Uterus (tissue), 4 donors: Measurements from ENCODE around the gene GRIN2A. TPM values are rescaled to one million over a fixed set of nuclear protein-coding genes. Genes with fewer than 3 reads are reported as not detected.

Experiments
- DNase-seq, 2 donors: peaks; one replicate each; pipeline ENCODE4 v3.0.0-alpha.2; 2019 to 2020
- H3K27ac ChIP-seq, 2 donors: fragments of 200-600 bp; sonication (generic); 1 replicate in 1 of 2; 2 replicates in 1 of 2; pipeline ENCODE4 v1.5.1; 2016 to 2018
- H3K27me3 ChIP-seq, 2 donors: fragments of 200-600 bp; sonication (generic); one replicate each; pipeline ENCODE4 v1.5.1; 2018 to 2019; ENCODE audit warnings: control low read depth in 1 of 2
- H3K36me3 ChIP-seq, 2 donors: fragments of 200-600 bp; sonication (generic); one replicate each; pipeline ENCODE4 v1.5.1; 2019; ENCODE audit warnings: control low read depth in 1 of 2
- H3K4me1 ChIP-seq, 2 donors: fragments of 200-600 bp; sonication (generic); one replicate each; pipeline ENCODE4 v1.5.1; 2018 to 2019; ENCODE audit warnings: control low read depth in 1 of 2
- H3K4me3 ChIP-seq, 2 donors: fragments of 200-600 bp; sonication (generic); 1 replicate in 1 of 2; 2 replicates in 1 of 2; pipeline ENCODE4 v1.5.1; 2018 to 2019; ENCODE audit warnings: mild to moderate bottlenecking in 1 of 2
- H3K9me3 ChIP-seq, 2 donors: fragments of 200-600 bp; sonication (generic); one replicate each; pipeline ENCODE4 v1.5.1; 2019; ENCODE audit warnings: control low read depth in 1 of 2
- POLR2A ChIP-seq, 2 donors: fragments of 450-650 bp; IDR thresholded peaks; one replicate each; pipeline ENCODE4 v1.6.1; 2016; ENCODE audit warnings: antibody characterized with exemption in 2 of 2, mild to moderate bottlenecking in 1 of 2, moderate library complexity in 1 of 2
- intact Hi-C: fragments of 100-400 bp; cut with DNase I; formaldehyde crosslinking; loops from one replicate; pipeline ENCODE4 v1.15.1; 2023; ENCODE audit warnings: low total_unique reads
- total RNA-seq, 4 donors: library from RNA; depleted of rRNA in 3 of 4; stranded (reverse); fragments of >200 nt in 3 of 4; gene quantifications; one replicate each; pipeline versions ENCODE4 v1.1.0 to v1.2.4, GENCODE V29; 2014 to 2023
- TF ChIP-seq, protein P1 (sequence below), 4 experiments: fragments of 200-600 bp in 2 of 4; fragments of 450-650 bp in 2 of 4; sonication (generic) in 2 of 4; IDR thresholded peaks; one replicate each; pipeline ENCODE4 v1.5.1; 2016 to 2019; ENCODE audit warnings: antibody characterized with exemption in 4 of 4, mild to moderate bottlenecking in 2 of 4, moderate library complexity in 1 of 4
- donor health status: DM: yes; HTN: yes; CAD: no.

GRIN2A gene
- total RNA-seq, 4 donors from 2014 or later: under 0.01 to 2.4 (median 0.56) TPM

DNA sequence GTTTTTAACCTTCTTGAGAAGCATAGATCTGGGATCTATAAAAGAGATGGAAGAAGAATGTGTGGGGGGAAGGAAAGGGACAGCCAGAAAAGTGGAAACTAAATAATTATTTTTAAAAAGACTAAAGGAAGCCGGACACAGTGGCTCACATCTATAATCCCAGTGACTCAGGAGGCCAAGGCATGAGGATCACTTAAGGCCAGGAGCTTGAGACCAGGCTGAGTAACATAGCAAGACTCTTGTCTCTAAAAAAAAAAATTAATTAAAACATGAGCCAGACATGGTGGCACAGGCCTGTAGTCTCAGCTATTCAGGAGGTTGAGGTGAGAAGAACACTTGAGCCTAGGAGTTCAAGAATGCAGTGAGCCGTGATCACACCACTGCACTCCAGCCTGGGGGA, 335.1 kb downstream of the GRIN2A start:
- H3K36me3 ChIP-seq: no peaks in the 10 kb centered on the region
- H3K27me3 ChIP-seq: no peaks in the 10 kb centered on the region
- no peaks in the 10 kb centered on the region for H3K9me3 ChIP-seq
- intact Hi-C loops: no loop called here
- TF ChIP-seq, protein P1, sequence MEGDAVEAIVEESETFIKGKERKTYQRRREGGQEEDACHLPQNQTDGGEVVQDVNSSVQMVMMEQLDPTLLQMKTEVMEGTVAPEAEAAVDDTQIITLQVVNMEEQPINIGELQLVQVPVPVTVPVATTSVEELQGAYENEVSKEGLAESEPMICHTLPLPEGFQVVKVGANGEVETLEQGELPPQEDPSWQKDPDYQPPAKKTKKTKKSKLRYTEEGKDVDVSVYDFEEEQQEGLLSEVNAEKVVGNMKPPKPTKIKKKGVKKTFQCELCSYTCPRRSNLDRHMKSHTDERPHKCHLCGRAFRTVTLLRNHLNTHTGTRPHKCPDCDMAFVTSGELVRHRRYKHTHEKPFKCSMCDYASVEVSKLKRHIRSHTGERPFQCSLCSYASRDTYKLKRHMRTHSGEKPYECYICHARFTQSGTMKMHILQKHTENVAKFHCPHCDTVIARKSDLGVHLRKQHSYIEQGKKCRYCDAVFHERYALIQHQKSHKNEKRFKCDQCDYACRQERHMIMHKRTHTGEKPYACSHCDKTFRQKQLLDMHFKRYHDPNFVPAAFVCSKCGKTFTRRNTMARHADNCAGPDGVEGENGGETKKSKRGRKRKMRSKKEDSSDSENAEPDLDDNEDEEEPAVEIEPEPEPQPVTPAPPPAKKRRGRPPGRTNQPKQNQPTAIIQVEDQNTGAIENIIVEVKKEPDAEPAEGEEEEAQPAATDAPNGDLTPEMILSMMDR (IDR thresholded peaks at IDR 0.05): no peak
- no peak for TF ChIP-seq POLR2A (IDR thresholded peaks at IDR 0.05)
- no peak for DNase-seq
- no peak overlapping the region for H3K4me3 ChIP-seq
- H3K27ac ChIP-seq: no peak overlapping the region
- H3K4me1 ChIP-seq: no peaks in the 10 kb centered on the region

GRCh38 chr16:9846362-9847099, 335.7 kb downstream of the GRIN2A start:
- no peak overlapping the region for H3K4me3 ChIP-seq
- H3K27me3 ChIP-seq: no peaks in the 10 kb centered on the region
- no peaks in the 10 kb centered on the region for H3K36me3 ChIP-seq
- H3K4me1 ChIP-seq: no peaks in the 10 kb centered on the region
- H3K27ac ChIP-seq: no peak overlapping the region
- intact Hi-C loops: no loop called here
- DNase-seq: no peak
- TF ChIP-seq, protein P1 (IDR thresholded peaks at IDR 0.05): no peak
- no peak for TF ChIP-seq POLR2A (IDR thresholded peaks at IDR 0.05)
- H3K9me3 ChIP-seq: no peaks in the 10 kb centered on the region

- Histone ChIP-seq H3K9me3 (no peaks in the 10 kb centered on the region), H3K4me1 (no peaks in the 10 kb centered on the region), H3K27me3 (no peaks in the 10 kb centered on the region), H3K4me3 (no peak overlapping the region), H3K27ac (no peak overlapping the region), H3K36me3 (no peaks in the 10 kb centered on the region)
- no peak for TF ChIP-seq POLR2A (IDR thresholded peaks at IDR 0.05)
- intact Hi-C loops: no loop called here
- no peak for DNase-seq
These were observed 336.4 kb downstream of the GRIN2A start for GRCh38 chr16:9845661-9846361.

DNA sequence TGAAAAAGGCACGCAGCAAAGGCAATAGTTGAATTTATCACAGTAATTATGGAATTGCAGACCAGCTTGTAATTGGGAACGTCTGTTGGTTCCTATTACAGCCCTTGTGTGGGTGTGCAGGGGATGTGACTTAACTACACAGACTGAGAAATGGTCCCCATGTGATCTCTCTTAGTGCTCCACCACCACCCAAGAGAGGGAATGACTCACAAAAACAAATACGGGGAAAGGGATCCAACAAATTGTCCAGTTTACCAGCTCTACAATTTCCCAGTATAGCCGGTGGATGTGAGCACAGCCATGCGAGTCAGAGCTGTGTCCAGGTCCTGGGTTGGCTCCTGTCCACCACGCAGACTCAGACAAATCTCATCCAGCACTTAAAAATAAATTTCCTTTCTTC, 337.9 kb downstream of the GRIN2A start:
- TF ChIP-seq, protein P1 (IDR thresholded peaks at IDR 0.05): no peak
- TF ChIP-seq POLR2A (IDR thresholded peaks at IDR 0.05): no peak
- no peak for DNase-seq
- Histone ChIP-seq H3K36me3 (no peaks in the 10 kb centered on the region), H3K27ac (no peak overlapping the region), H3K4me3 (no peak overlapping the region), H3K4me1 (no peaks in the 10 kb centered on the region), H3K9me3 (no peaks in the 10 kb centered on the region), H3K27me3 (no peaks in the 10 kb centered on the region)
- intact Hi-C loops: no loop called here

DNA sequence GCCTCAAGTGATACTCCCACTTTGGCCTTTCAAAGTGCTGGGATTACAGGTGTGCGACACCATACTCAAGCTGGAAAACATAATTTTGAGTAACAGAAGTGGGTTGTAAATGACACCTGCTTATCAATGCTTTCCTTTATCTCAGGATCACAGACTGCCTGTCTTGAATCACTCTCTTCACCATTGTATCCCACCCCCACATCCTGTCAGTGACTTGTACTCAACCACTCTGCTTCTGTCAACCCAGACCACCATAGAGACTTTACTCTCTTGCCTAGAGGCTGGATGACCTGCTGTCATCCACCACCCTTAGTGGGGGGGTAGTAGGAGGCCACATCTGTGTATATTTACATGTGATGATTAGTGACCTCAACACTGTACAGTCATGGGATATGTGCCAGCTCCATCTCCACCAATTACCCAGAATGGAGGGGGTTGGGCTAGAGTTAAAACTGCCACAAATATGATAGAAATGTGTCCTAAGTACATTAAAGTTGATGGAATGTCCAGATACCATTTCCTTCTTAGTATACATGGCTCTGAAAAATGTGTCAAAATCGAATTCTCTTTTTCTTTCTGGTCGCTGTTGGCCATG, 338.7 kb downstream of the GRIN2A start:
- Histone ChIP-seq H3K36me3 (no peaks in the 10 kb centered on the region), H3K4me1 (no peaks in the 10 kb centered on the region), H3K4me3 (no peak overlapping the region), H3K27me3 (no peaks in the 10 kb centered on the region), H3K27ac (no peak overlapping the region), H3K9me3 (no peaks in the 10 kb centered on the region)
- no peak for DNase-seq
- TF ChIP-seq POLR2A (IDR thresholded peaks at IDR 0.05): no peak
- TF ChIP-seq, protein P1 (IDR thresholded peaks at IDR 0.05): no peak
- intact Hi-C loops: no loop called here
